DND-41 (cell line): ENCODE measurements around the gene OSBPL7.

Source experiments
- EZH2 ChIP-seq: IDR thresholded peaks from 3 replicates; pipeline ENCODE4 v1.6.1; 2012; ENCODE audit warnings: borderline replicate concordance, low read depth, mild to moderate bottlenecking, moderate library complexity, low read length, inconsistent platforms; ENCODE audit not compliant: severe bottlenecking
- TF ChIP-seq, protein P1 (sequence below): IDR thresholded peaks from 2 replicates; pipeline ENCODE4 v1.5.1; 2012; ENCODE audit warnings: borderline replicate concordance, low read length, moderate library complexity, mild to moderate bottlenecking; ENCODE audit not compliant: poor library complexity, severe bottlenecking; ENCODE audit errors: extremely low read depth

DNA sequence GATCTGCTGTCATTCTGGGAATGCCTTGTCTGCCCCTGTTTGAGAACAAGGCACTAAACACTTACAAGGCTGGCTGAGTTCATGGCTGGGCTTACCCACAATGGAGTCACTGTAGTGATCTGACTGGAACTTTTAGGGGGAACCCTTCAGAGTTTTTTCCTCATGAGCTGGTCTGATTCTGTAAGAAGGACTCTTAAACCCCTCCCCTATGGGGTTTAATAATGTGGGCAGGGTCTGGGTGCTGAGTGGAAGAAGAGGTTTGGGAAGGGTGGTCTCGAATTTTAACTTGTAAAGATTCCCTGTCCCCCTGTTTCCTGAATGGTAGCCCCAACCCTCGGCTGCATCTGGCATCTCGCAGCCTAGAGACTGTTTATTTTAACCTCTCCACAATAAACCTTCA, 30.6 kb downstream of the OSBPL7 start:
- TF ChIP-seq, protein P1, sequence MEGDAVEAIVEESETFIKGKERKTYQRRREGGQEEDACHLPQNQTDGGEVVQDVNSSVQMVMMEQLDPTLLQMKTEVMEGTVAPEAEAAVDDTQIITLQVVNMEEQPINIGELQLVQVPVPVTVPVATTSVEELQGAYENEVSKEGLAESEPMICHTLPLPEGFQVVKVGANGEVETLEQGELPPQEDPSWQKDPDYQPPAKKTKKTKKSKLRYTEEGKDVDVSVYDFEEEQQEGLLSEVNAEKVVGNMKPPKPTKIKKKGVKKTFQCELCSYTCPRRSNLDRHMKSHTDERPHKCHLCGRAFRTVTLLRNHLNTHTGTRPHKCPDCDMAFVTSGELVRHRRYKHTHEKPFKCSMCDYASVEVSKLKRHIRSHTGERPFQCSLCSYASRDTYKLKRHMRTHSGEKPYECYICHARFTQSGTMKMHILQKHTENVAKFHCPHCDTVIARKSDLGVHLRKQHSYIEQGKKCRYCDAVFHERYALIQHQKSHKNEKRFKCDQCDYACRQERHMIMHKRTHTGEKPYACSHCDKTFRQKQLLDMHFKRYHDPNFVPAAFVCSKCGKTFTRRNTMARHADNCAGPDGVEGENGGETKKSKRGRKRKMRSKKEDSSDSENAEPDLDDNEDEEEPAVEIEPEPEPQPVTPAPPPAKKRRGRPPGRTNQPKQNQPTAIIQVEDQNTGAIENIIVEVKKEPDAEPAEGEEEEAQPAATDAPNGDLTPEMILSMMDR = no peak
- TF ChIP-seq EZH2 = no peak
